GM12864 (cell line): ENCODE measurements around the gene MYG1.

Source experiments
- DNase-seq: peaks from one replicate; pipeline ENCODE4 v3.0.0-alpha.2; 2011; ENCODE audit warnings: low read depth
- H3K4me3 ChIP-seq: 2 replicates; pipeline ENCODE4 v1.5.1; 2011; ENCODE audit warnings: mild to moderate bottlenecking, low read depth, low read length, control low read depth
- CTCF ChIP-seq: IDR thresholded peaks from 2 replicates; pipeline ENCODE4 v1.5.1; 2011; ENCODE audit warnings: low read depth, mild to moderate bottlenecking, moderate library complexity, low read length, control low read depth, inconsistent platforms; ENCODE audit errors: missing control alignments

Gene MYG1

GRCh38 chr12:53258541-53259539, 40.7 kb upstream of the MYG1 start:
- DNase-seq = no peak

GRCh38 chr12:53259891-53260290, 39.6 kb upstream of the MYG1 start:
- TF ChIP-seq CTCF = no peak
- H3K4me3 ChIP-seq = no peak overlapping the region
- DNase-seq = no peak

More at GRCh38 chr12:53258541-53259539, 40.7 kb upstream of the MYG1 start:
- no peak overlapping the region for H3K4me3 ChIP-seq
- TF ChIP-seq CTCF = no peak

- DNase-seq = no peak
- TF ChIP-seq CTCF = no peak
- H3K4me3 ChIP-seq = no peak overlapping the region
Measured at GRCh38 chr12:53265783-53266182, 33.7 kb upstream of the MYG1 start.

GRCh38 chr12:53267306-53267998, 32.0 kb upstream of the MYG1 start:
- no peak for TF ChIP-seq CTCF
- peak overlapping the region; percentile 87 for H3K4me3 ChIP-seq
- no peak for DNase-seq

GRCh38 chr12:53267999-53268629, 31.4 kb upstream of the MYG1 start, which contains the start of gene ESPL1:
ESPL1 (plus strand) TSS chr12:53268299; CDS start chr12:53268767, 468 bp downstream.
- peak within 1 kb of the TSS; percentile 87 for H3K4me3 ChIP-seq
- TF ChIP-seq CTCF = peak; percentile 58
- peak; percentile 74 for DNase-seq

- no peak for DNase-seq
- H3K4me3 ChIP-seq = peak overlapping the region; percentile 87
- no peak for TF ChIP-seq CTCF
Measured at GRCh38 chr12:53268630-53269562, 30.6 kb upstream of the MYG1 start.
